ENCODE data around the gene SMC5.

Gene SMC5

DNA sequence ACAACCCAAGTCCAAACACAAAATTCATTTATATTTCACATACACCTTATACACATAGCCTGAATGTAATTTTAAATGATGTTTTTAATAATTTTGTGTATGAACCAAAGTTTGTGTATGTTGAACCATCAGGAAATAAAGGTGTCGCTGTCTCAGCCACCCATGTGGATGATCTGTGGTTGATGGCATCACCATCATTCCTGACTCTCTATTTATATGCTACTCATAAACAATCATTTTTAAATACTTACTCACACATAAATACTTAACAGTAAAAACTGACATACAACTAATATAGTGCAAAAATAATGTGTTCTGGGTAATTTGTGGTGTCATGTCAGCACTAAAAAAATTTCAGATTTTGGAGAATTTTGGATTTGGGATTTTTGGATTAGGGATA lies 38.4 kb downstream of the SMC5 start:
- no peak for DNase-seq (ENCODE audit: low spot score)
- POLR2A ChIA-PET (ENCODE audit: low non-redundant PET), result no interaction called here
- TF ChIP-seq, protein P1, sequence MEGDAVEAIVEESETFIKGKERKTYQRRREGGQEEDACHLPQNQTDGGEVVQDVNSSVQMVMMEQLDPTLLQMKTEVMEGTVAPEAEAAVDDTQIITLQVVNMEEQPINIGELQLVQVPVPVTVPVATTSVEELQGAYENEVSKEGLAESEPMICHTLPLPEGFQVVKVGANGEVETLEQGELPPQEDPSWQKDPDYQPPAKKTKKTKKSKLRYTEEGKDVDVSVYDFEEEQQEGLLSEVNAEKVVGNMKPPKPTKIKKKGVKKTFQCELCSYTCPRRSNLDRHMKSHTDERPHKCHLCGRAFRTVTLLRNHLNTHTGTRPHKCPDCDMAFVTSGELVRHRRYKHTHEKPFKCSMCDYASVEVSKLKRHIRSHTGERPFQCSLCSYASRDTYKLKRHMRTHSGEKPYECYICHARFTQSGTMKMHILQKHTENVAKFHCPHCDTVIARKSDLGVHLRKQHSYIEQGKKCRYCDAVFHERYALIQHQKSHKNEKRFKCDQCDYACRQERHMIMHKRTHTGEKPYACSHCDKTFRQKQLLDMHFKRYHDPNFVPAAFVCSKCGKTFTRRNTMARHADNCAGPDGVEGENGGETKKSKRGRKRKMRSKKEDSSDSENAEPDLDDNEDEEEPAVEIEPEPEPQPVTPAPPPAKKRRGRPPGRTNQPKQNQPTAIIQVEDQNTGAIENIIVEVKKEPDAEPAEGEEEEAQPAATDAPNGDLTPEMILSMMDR (conservative IDR thresholded peaks at IDR 0.05; ENCODE audit: low read depth), result no peak
- no peak overlapping the region for H3K27ac ChIP-seq
- CTCF ChIA-PET, result interaction anchor here (0.9 kb wide), 1 partner anchor 10 kb away, joined by 3 read pairs; no protein-coding TSS in a partner anchor

DNA sequence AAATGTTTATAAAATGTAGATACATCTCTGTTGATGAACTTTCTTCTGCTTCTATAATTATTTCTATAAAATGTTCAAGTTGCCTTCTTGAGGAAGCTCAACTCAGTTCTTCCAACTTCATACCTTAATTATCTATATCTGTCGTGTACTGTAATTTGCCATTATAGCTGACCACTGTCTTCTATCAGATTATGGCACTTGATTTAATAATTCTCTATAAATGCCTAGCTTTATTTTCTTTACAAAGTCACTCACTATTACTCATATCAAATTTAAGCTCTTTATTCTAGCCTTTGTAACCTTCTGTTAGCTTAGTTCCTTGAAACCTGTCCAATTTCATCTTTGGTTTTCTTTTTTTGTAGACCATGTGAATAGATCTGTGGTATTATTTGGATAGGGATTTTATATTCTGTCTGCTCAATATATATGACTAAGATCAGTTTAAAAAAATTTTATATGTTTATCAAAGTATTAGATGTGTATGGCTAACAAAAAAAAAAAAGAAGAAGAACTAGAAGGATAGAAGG lies 39.5 kb downstream of the SMC5 start:
- ChIA-PET POLR2A (ENCODE audit: low non-redundant PET) (no interaction called here), CTCF (interaction anchor here (0.6 to 0.9 kb wide), 2 partner anchors 9 to 1828 kb away, joined by 3 read pairs; no protein-coding TSS in a partner anchor)
- no peak for DNase-seq (ENCODE audit: low spot score)
- TF ChIP-seq, protein P1 (conservative IDR thresholded peaks at IDR 0.05; ENCODE audit: low read depth), result no peak
- no peak overlapping the region for H3K27ac ChIP-seq

DNA sequence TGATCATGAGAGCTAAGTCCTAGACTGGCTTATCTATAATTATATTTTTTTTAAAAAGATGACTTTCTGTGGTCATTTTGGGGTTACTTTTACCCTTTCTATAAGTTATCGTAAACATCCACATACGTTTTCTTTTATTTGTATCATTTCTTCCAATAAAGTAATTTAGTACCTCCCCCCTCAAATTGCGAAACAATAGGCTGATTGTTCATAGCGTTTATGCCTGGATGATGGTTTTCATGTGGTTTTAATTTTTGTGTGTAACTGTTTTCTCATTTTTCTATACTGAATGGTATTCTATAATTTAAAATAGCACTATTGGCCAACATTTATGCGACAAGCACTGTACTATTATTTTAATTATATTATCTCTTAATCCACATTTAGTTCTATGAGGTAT lies 44.5 kb downstream of the SMC5 start:
- DNase-seq (ENCODE audit: low spot score), result no peak
- CTCF ChIA-PET, result interaction anchor here (0.6 kb wide), 1 partner anchor 19 kb away, joined by 3 read pairs; no protein-coding TSS in a partner anchor
- POLR2A ChIA-PET (ENCODE audit: low non-redundant PET), result no interaction called here
- no peak overlapping the region for H3K27ac ChIP-seq
- TF ChIP-seq, protein P1 (conservative IDR thresholded peaks at IDR 0.05; ENCODE audit: low read depth), result no peak

DNA sequence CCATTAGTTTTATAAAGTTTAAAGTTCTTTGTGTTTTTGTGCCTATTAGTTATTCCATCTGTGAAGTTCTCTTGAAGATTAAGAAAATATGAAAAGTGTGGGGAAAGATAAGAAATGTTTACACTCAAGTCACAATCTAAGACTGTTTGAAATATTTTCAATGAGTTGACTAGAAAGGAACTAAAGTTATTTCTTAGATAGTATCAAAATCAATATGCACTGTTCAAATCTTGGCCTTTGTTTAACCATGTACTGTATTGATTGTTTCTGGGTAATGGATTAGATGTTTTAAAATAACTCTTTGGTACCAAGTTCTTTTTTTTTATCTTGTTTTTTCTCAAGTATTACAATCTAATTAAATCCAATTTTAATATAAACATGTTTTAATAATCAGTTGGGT lies 46.0 kb downstream of the SMC5 start:
- H3K27ac ChIP-seq, result no peak overlapping the region
- ChIA-PET POLR2A (ENCODE audit: low non-redundant PET) (no interaction called here), CTCF (interaction anchor here (0.6 kb wide), 1 partner anchor 564 kb away, joined by 3 read pairs; no protein-coding TSS in a partner anchor)
- no peak for DNase-seq (ENCODE audit: low spot score)
- TF ChIP-seq, protein P1 (conservative IDR thresholded peaks at IDR 0.05; ENCODE audit: low read depth), result no peak

DNA sequence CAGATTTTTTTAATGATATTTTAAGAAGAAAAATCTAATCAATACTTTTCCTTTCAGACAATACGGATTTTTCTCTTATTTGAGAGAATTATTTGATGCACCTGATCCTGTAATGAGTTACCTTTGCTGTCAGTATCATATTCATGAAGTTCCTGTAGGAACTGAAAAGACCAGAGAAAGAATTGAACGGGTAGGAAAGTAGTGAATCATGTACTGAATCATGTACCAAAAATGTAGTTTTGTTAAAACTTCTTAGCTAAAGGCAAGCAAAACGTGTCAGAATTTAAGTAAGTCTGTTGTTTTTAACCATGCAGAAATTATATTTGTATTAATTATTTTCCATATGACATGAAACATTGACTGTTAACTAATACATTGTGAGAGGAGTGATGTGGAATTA lies 56.6 kb downstream of the SMC5 start:
- peak; percentile 18 for DNase-seq (ENCODE audit: low spot score)
- CTCF ChIA-PET, result no interaction called here
- POLR2A ChIA-PET (ENCODE audit: low non-redundant PET), result no interaction called here

DNA sequence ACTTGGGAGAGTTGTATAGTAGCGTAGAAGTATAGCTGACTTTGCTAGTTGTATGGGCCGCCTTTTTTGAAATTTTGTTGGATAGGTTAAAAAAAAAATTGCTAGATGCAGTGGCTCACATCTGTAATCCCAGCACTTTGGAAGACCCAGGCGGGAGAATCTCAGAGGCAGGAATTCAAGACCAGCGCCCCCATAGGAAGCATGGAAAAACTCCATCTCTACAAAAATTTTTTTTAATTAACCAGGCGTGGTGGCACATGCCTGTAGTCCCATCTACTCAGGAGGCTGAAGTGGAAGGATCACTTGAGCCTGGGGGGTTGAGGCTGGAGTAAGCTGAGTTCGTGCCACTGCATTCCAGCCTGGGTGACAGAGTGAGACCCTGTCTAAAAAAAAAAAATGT lies 59.2 kb downstream of the SMC5 start:
- DNase-seq (ENCODE audit: low spot score), result no peak
- ChIA-PET POLR2A (ENCODE audit: low non-redundant PET) (no interaction called here), CTCF (interaction anchor here (0.6 kb wide), 1 partner anchor 49 kb away, joined by 4 read pairs; no protein-coding TSS in a partner anchor)
- H3K27ac ChIP-seq, result no peak overlapping the region
- TF ChIP-seq, protein P1 (conservative IDR thresholded peaks at IDR 0.05; ENCODE audit: low read depth), result no peak

More for the DNA sequence above, 56.6 kb downstream of the SMC5 start:
- H3K27ac ChIP-seq, result no peak overlapping the region
- TF ChIP-seq, protein P1 (conservative IDR thresholded peaks at IDR 0.05; ENCODE audit: low read depth), result no peak

Measured in RWPE1 (cell line).